HG02623 (cell line): ENCODE data around the gene ENHO.
A peak's percentile ranks its signal among the peaks of the same experiment; 100 is the strongest.

ENCODE experiments used
- ATAC-seq: cut with Tn5 transposase; IDR thresholded peaks from one replicate; pipeline ENCODE4 v1.9.1; 2021; ENCODE audit warnings: moderate library complexity; ENCODE audit not compliant: unreplicated experiment

Gene ENHO

GRCh38 chr9:34522971-34523797 is at the start of gene ENHO:
TSS of gene ENHO (minus strand) at chr9:34522990. CDS start at chr9:34521695, 1,295 bp downstream.
- ATAC-seq = peak; percentile 80

- no peak for ATAC-seq
Observed at GRCh38 chr9:34572092-34572491, 49.3 kb upstream of the ENHO start.

- no peak for ATAC-seq
Observed at GRCh38 chr9:34571481-34571810, 48.7 kb upstream of the ENHO start.

DNA sequence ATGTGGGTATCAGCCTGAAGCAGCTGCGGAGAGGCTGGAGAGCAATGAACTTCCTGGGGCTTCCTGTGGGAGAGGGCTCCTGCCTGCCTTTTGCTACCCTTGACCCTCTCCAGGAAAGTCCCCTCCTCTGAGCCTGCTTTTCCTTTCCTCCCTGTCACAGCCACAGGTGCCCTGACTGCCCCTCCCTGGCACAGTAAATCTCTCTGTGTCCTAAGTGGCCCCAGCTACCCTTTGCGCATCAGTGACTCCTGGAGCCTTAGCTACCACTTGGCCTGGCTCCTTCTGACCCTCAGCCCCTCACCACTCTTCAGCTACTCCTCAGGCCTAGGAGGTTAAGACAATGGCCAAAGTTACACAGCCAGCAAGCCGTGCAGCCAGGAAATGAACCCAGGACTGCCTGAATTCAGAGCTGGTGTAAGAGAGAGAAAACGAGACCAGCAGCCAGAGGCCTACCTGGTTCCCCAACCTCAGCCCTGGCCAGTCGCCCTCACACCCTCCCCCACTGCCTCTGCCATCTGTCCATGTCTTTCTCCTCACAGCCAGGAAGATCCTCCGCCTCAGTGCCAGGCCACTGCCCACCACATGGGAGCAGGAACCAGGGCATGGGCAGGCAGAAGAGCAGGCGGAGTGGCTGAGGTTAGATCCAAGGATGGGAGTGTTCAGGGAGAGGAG is 48.2 kb upstream of the ENHO start:
- no peak for ATAC-seq

DNA sequence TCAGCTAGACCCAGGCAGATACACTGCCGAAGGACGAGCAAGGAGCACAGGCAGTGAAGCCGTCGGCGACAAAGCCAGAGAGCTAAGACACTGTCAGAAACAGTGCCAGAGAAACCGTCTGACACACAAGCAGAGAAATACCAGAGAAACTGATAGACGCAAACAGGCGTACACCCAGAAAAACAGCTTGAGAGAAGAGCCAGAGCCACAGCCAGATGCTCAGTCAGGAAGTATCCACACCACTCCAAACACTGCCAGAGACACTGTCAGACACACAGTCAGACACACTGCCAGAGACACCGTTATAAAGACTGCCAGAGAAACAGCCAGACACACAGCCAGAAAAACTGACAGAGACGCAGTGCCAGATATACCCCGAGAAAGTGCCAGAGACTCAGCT is 47.6 kb upstream of the ENHO start:
- ATAC-seq = no peak

- ATAC-seq = no peak
Observed at GRCh38 chr9:34568774-34569173, 46.0 kb upstream of the ENHO start.

DNA sequence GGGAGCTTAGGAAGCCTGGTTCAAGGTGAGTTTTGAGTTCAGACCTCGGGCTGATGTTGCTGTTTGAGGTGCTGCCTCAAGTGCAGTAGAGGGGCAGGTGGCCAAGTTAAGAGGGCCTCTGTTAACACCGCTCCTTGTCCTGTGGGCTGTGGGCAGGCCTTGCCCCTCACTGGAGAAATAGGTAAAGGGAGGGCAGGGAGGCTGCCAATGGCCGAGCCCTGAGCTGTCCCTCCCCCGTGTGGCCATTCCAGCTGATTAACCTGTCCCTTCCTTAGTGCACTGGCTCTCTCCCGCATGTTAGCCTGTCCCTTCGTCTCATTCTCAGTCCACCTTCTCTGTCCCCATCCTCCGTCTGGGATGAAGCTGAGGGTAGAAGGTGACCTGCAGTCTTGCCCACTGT is 45.3 kb upstream of the ENHO start:
- ATAC-seq = no peak

DNA sequence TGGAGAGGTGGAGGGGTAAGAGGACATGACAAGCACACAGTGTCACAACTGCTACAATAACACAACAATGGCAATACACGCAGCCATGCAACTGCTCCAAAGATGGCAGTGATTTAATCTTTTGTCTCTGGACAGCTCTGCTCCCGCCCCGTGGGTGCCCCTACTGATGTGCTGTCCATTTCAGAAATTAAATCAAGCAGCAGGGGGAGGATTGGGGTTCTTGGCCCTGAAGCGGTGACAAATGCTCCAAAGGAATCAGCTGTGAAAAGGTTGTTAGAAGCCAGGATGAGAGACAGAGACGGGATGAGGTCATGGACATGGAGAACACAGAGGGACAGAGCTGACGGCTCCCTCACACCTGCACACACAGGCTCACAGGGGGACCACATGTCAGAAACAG is 44.2 kb upstream of the ENHO start:
- ATAC-seq = no peak

GRCh38 chr9:34566322-34566721 is 43.5 kb upstream of the ENHO start:
- ATAC-seq = no peak

- ATAC-seq = no peak
Observed at GRCh38 chr9:34565856-34566255, 43.1 kb upstream of the ENHO start.

GRCh38 chr9:34564617-34565016 is 41.8 kb upstream of the ENHO start:
- ATAC-seq = no peak

- ATAC-seq = no peak
Observed at GRCh38 chr9:34563262-34563661, 40.5 kb upstream of the ENHO start.

DNA sequence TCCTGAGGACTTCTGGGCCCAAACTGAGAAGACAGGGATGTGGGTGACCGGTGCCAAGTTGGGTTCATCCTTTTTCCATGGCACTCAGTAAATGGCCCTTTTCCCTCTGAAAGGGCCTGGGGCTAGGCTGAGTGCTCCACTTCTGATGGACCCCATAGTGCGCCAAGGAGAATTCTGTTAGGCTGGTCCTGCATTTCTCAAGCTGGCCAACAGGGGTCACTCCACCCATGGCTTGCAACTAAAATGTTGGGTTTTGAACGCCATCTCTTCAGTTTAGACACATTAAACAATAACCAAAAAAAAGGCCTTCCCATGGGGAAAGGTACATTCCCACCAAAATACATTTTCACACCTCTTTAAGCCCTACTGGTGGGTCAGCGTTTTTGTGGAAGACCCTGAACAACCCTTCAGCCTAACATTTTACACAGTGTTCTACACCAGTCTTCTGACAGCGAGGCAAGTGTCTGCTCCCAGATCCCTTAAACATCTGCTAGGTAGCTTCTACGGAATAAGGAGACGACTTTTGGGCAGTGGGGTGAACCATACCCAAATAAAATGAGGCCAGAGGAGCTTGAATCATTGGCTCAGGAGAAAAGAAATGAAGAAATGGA is 39.5 kb upstream of the ENHO start:
- no peak for ATAC-seq

- no peak for ATAC-seq
Observed at GRCh38 chr9:34560599-34561214, 37.9 kb upstream of the ENHO start.

GRCh38 chr9:34559624-34560455 is 37.0 kb upstream of the ENHO start:
- no peak for ATAC-seq

GRCh38 chr9:34558919-34559623 is 36.3 kb upstream of the ENHO start:
- no peak for ATAC-seq

- no peak for ATAC-seq
Observed at GRCh38 chr9:34558364-34558763, 35.6 kb upstream of the ENHO start.

DNA sequence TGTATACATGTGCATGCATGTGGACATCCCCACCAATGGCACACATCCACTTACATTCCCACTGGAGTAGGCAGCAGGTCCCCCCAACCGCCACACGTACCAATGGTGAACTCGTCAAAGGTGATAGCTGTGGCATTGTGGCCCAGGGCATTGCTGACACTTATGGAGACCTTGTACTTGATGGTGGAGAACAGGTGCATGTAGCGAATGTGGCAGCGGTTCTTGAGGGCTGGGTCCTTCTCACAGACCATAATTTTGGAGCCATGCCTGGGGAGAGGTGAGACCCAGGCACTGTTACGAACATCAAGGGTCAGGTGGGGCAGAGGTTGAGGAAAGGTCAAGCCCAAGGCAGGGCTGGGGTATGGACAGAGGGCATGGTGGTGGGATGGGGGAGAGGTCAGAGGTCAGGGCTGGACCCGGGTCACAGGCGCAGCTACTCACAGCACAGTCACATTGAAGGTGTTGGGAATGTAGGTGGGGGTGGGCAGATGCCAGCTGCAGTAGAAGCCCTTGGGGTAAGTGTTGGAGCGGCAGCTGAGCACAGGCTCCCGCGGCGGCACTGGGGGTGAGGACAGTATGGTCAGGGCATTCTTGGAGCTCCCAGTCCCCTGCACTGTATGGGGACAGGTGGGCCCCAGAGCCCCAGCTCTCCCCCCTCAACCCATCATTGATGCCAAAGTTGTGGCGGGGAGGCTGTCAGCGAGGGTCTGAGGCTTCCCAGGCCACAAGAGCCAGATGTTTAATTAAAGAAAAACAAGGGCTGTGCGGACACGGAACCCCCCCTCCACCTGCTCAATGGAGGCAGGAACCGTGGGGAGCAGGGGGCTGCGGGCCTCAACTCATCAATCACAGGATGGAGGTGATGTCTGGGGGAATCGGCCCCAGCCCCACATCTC is 34.9 kb upstream of the ENHO start:
- no peak for ATAC-seq

DNA sequence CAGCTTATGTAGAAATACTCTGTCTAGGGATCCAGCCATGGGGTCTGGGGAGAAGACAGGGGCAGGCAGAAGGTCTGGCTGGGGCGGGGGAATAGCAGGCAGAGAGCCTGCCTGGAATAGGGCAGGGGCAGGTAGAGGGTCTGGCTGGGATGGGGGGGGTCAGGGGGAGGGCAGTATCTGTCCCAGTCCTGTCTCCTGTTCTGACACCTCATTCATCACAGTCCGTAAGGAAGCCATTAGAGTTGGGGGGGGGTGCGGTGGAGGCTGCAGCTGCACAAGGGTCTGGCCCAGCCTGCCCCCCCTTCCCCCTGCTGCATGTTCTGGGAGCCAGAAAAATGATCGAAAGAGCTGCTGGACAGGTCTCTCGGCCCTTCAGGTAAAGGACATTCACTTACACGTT is 34.2 kb upstream of the ENHO start:
- no peak for ATAC-seq
